ENCODE measurements around the gene ASPRV1. TPM values are rescaled to one million over a fixed set of nuclear protein-coding genes. Genes with fewer than 3 reads are reported as not detected.

Gene ASPRV1
- total and polyA plus RNA-seq, 3 donors from 2014 or later = 3.5 to 9.2 (median 8.2) TPM

GRCh38 chr2:69957965-69958364, 3.5 kb downstream of the ASPRV1 start:
- Histone ChIP-seq H3K27me3 (no peaks in the 10 kb centered on the region), H3K27ac (no peak overlapping the region), H3K4me3 (no peak overlapping the region), H3K36me3 (ENCODE audit: low read depth, missing control alignments) (no peaks in the 10 kb centered on the region), H3K4me1 (no peaks in the 10 kb centered on the region), H3K9me3 (no peaks in the 10 kb centered on the region)
- intact Hi-C loops (cut with DNase I; ENCODE audit: low total_unique reads) = no loop called here
- 70 to 76% methylated on average over 5 to 8 of the region's 8 CpGs for WGBS, 2 donors
- DNase-seq = no peak
- TF ChIP-seq CTCF (IDR thresholded peaks at IDR 0.05) (no peak), POLR2A (IDR thresholded peaks at IDR 0.05) (no peak)

GRCh38 chr2:69956475-69956979, 4.9 kb downstream of the ASPRV1 start:
- no peak for DNase-seq

GRCh38 chr2:69955029-69955428, 6.4 kb downstream of the ASPRV1 start:
- H3K4me3 ChIP-seq = no peak overlapping the region
- no peak for DNase-seq
- no peaks in the 10 kb centered on the region for H3K4me1 ChIP-seq
- TF ChIP-seq POLR2A (IDR thresholded peaks at IDR 0.05) (no peak), CTCF (IDR thresholded peaks at IDR 0.05) (no peak)
- 84 to 98% methylated on average over 9 to 11 of the region's 11 CpGs for WGBS, 2 donors
- intact Hi-C loops (cut with DNase I; ENCODE audit: low total_unique reads) = no loop called here
- no peaks in the 10 kb centered on the region for H3K9me3 ChIP-seq
- H3K36me3 ChIP-seq (ENCODE audit: low read depth, missing control alignments) = no peaks in the 10 kb centered on the region
- H3K27me3 ChIP-seq = no peaks in the 10 kb centered on the region
- H3K27ac ChIP-seq = no peak overlapping the region

More at GRCh38 chr2:69956475-69956979, 4.9 kb downstream of the ASPRV1 start:
- H3K4me3 ChIP-seq = no peak overlapping the region
- 89 to 93% methylated on average over 6 of the region's 6 CpGs for WGBS, 2 donors
- intact Hi-C loops (cut with DNase I; ENCODE audit: low total_unique reads) = no loop called here
- TF ChIP-seq CTCF (IDR thresholded peaks at IDR 0.05) (no peak), POLR2A (IDR thresholded peaks at IDR 0.05) (no peak)
- H3K36me3 ChIP-seq (ENCODE audit: low read depth, missing control alignments) = no peaks in the 10 kb centered on the region
- H3K9me3 ChIP-seq = no peaks in the 10 kb centered on the region
- no peaks in the 10 kb centered on the region for H3K4me1 ChIP-seq
- no peaks in the 10 kb centered on the region for H3K27me3 ChIP-seq
- no peak overlapping the region for H3K27ac ChIP-seq

GRCh38 chr2:69954084-69954483, 7.3 kb downstream of the ASPRV1 start:
- 94 to 96% methylated on average over 1 of the region's 1 CpG for WGBS, 2 donors
- Histone ChIP-seq H3K4me1 (no peaks in the 10 kb centered on the region), H3K9me3 (no peaks in the 10 kb centered on the region), H3K27ac (no peak overlapping the region), H3K36me3 (ENCODE audit: low read depth, missing control alignments) (no peaks in the 10 kb centered on the region), H3K4me3 (no peak overlapping the region), H3K27me3 (no peaks in the 10 kb centered on the region)
- no peak for DNase-seq
- intact Hi-C loops (cut with DNase I; ENCODE audit: low total_unique reads) = no loop called here
- no peak for TF ChIP-seq POLR2A (IDR thresholded peaks at IDR 0.05)
- TF ChIP-seq CTCF (IDR thresholded peaks at IDR 0.05) = no peak

Data from testis (tissue), 3 donors.